ENCODE data around the gene XRCC5.

Gene XRCC5

GRCh38 chr2:216242365-216242764 lies 133.2 kb downstream of the XRCC5 start:
- no peak overlapping the region for H3K27ac ChIP-seq
- no peaks in the 10 kb centered on the region for H3K9me3 ChIP-seq (ENCODE audit: severe bottlenecking)
- H3K4me3 ChIP-seq (ENCODE audit: low read depth, low read length) = no peak overlapping the region
- H3K36me3 ChIP-seq = no peaks in the 10 kb centered on the region
- H3K27me3 ChIP-seq (ENCODE audit: insufficient read depth, low read depth, severe bottlenecking) = no peaks in the 10 kb centered on the region
- DNase-seq = no peak
- no peak for TF ChIP-seq CTCF (IDR thresholded peaks at IDR 0.05; ENCODE audit: low read depth, low read length)

GRCh38 chr2:216243026-216243425 lies 133.9 kb downstream of the XRCC5 start:
- H3K27ac ChIP-seq = no peak overlapping the region
- H3K9me3 ChIP-seq (ENCODE audit: severe bottlenecking) = no peaks in the 10 kb centered on the region
- no peak for TF ChIP-seq CTCF (IDR thresholded peaks at IDR 0.05; ENCODE audit: low read depth, low read length)
- H3K27me3 ChIP-seq (ENCODE audit: insufficient read depth, low read depth, severe bottlenecking) = no peaks in the 10 kb centered on the region
- no peak overlapping the region for H3K4me3 ChIP-seq (ENCODE audit: low read depth, low read length)
- no peak for DNase-seq
- H3K36me3 ChIP-seq = no peaks in the 10 kb centered on the region

DNA sequence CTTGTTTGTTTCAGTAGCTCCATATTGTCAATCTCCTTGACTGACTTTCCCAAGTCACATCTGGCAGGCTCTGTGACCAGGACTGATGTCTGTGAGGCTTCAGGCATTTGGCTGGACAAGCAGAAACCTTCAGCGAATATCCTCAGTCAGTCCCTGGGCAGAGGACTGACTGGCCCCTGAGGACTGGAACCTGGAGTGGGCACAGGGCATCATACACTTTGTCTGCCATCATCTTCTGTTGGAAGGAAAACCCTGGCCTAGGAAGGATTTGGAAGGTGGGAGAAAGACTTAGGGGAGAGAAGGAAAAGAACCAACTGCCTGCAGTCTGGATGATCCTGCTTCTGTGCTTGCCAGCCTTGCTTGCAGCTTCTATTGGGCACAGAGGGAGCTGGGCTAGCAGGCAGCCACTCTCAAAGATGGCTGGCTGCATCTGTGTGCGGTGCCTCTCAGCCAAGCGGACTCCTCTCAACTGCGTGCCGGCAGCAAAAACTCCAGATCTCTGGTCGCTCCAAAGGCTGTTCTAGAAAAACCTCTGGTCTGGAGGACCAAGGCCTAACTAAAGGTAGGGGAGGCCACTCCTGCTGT lies 136.3 kb downstream of the XRCC5 start:
- H3K27ac ChIP-seq = no peak overlapping the region
- no peak for TF ChIP-seq CTCF (IDR thresholded peaks at IDR 0.05; ENCODE audit: low read depth, low read length)
- H3K4me3 ChIP-seq (ENCODE audit: low read depth, low read length) = no peak overlapping the region
- H3K9me3 ChIP-seq (ENCODE audit: severe bottlenecking) = peaks cover 2% of the 10 kb centered on the region
- DNase-seq = no peak
- no peaks in the 10 kb centered on the region for H3K27me3 ChIP-seq (ENCODE audit: insufficient read depth, low read depth, severe bottlenecking)
- H3K36me3 ChIP-seq = no peaks in the 10 kb centered on the region

GRCh38 chr2:216246766-216247165 lies 137.6 kb downstream of the XRCC5 start:
- DNase-seq = no peak
- Histone ChIP-seq H3K27me3 (ENCODE audit: insufficient read depth, low read depth, severe bottlenecking) (no peaks in the 10 kb centered on the region), H3K36me3 (no peaks in the 10 kb centered on the region), H3K9me3 (ENCODE audit: severe bottlenecking) (peaks cover 2% of the 10 kb centered on the region), H3K4me3 (ENCODE audit: low read depth, low read length) (no peak overlapping the region), H3K27ac (no peak overlapping the region)
- no peak for TF ChIP-seq CTCF (IDR thresholded peaks at IDR 0.05; ENCODE audit: low read depth, low read length)

Measured in WERI-Rb-1 (cell line).